ENCODE results near the gene CNTNAP2. TPM values are rescaled to one million over a fixed set of nuclear protein-coding genes. Genes with fewer than 3 reads are reported as not detected.

The CNTNAP2 gene
- total and polyA plus RNA-seq, 8 donors: 0.94 to 42.5 (median 38.6) TPM

GRCh38 chr7:148276314-148277041 is 2159.9 kb downstream of the CNTNAP2 start:
- intact Hi-C loops (cut with DNase I): no loop called here
- Histone ChIP-seq H3K4me3 (no peak overlapping the region), H3K27me3 (peaks cover 0 to 5% of the 10 kb centered on the region in 2 donors), H3K4me1 (no peaks in the 10 kb centered on the region), H3K36me3 (no peaks in the 10 kb centered on the region), H3K9me3 (no peaks in the 10 kb centered on the region), H3K27ac (no peak overlapping the region)
- DNase-seq (no peak), ATAC-seq (no peak)
- no peak for TF ChIP-seq CTCF (IDR thresholded peaks at IDR 0.05)

DNA sequence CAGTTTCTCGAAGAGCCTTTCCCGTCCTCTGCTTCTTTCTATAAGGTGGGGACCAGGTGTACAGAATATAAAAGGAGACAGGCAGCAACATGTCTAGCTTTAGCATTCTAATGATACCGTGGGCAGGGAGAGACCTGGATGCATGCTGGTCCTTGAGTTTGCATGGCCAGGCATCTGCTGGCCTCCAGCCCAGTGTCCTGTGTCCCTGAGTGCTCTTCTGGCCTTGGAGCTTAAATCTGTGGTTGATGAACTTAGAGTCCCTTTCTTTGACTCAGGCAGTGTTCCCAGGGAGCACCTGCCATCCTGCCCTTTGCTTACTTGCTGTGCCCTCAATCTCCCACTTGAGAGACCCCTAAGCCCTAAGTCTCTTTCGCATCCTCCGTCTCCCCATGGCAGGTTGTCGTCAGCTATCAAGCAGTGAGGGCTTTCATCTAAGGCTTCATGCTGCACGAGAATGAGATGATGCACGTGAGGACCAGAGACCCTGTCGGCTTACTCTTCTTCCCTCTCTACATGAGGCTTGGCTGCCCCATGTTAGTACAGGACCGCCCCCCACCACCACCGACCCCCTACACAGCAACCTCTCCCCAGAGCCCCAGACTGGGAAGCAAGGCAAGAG is 2160.6 kb downstream of the CNTNAP2 start:
- TF ChIP-seq CTCF (IDR thresholded peaks at IDR 0.05): no peak
- no peak for DNase-seq
- intact Hi-C loops (cut with DNase I): no loop called here

DNA sequence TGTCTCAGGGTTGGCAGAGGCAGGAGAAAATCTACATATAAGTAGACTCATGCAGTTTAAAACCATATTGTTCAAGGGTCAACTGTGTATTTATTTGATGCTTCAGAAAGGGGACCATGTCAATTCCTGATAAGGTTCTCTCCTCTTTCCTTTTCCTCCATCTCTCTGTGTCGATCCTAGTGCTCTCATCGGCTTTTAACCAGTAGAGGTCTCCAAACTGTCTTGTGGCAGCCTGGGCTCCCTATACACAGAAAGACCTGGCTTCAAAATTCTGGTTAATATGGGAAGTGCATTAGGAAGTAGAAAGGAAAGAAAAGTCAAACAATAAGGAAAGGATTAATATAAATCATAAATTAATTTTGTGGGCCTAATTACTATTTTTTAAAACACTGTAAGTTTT is 2169.5 kb downstream of the CNTNAP2 start:
- no peak overlapping the region for H3K27ac ChIP-seq
- no peak overlapping the region for H3K4me3 ChIP-seq
- no peaks in the 10 kb centered on the region for H3K4me1 ChIP-seq
- DNase-seq (no peak), ATAC-seq (peak; percentile 33)
- no peaks in the 10 kb centered on the region for H3K9me3 ChIP-seq
- H3K27me3 ChIP-seq: no peaks in the 10 kb centered on the region
- no peaks in the 10 kb centered on the region for H3K36me3 ChIP-seq
- TF ChIP-seq CTCF (IDR thresholded peaks at IDR 0.05): no peak
- intact Hi-C loops (cut with DNase I): no loop called here

More for the DNA sequence above, 2160.6 kb downstream of the CNTNAP2 start:
- Histone ChIP-seq H3K4me3 (no peak overlapping the region), H3K36me3 (no peaks in the 10 kb centered on the region), H3K4me1 (no peaks in the 10 kb centered on the region), H3K27me3 (peaks cover 0 to 5% of the 10 kb centered on the region in 2 donors), H3K9me3 (no peaks in the 10 kb centered on the region), H3K27ac (no peak overlapping the region)
- ATAC-seq: no peak

DNA sequence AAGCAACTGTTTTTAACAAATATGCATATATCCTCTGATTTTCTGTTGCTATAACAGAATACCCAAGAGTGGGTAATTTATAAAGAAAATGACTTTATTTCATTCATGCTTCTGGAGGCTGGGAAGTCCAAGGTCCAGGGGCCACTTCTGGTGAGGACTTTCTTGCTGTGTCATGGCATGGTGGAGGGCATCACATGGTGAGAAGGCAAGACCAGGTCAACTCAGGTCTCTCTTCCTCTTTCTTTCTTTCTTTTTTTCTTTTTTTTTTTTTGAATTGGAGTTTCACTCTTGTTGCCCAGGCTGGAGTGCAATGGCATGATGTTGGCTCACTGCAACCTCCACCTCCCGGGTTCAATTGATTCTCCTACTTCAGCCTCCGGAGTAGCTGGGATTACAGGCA is 2170.9 kb downstream of the CNTNAP2 start:
- Histone ChIP-seq H3K36me3 (no peaks in the 10 kb centered on the region), H3K27ac (no peak overlapping the region), H3K27me3 (no peaks in the 10 kb centered on the region), H3K4me1 (no peaks in the 10 kb centered on the region), H3K9me3 (no peaks in the 10 kb centered on the region), H3K4me3 (no peak overlapping the region)
- TF ChIP-seq CTCF (IDR thresholded peaks at IDR 0.05): no peak
- DNase-seq (no peak), ATAC-seq (no peak)
- intact Hi-C loops (cut with DNase I): no loop called here

DNA sequence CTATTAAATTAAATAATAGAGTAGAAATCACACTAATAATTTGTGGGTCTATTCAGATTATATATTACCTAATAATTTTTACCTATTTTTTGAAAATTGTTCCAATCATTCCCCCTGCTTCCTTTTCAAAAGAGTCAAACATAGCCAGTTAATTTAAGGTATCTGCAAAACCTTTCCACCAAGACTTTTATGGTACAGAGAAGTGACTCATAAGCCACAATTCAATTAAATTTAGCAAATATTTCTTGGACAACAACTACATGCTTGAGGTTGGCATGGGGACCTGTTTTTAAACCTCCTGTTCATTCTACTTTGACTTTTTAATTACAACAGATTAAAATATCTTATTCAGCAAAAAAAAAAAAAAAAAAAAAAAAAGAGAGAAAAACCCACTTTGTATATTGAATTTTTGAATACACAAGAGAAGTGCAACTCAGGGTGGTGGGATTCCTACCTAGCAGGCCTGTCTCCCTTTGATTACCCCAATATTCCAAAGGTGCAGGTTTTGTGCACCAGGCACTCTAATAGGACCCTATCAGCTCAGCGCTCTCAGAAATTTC is 2172.1 kb downstream of the CNTNAP2 start:
- Histone ChIP-seq H3K4me3 (no peak overlapping the region), H3K27me3 (no peaks in the 10 kb centered on the region), H3K9me3 (no peaks in the 10 kb centered on the region), H3K27ac (no peak overlapping the region), H3K36me3 (no peaks in the 10 kb centered on the region), H3K4me1 (no peaks in the 10 kb centered on the region)
- ATAC-seq (no peak), DNase-seq (no peak)
- intact Hi-C loops (cut with DNase I): no loop called here
- no peak for TF ChIP-seq CTCF (IDR thresholded peaks at IDR 0.05)

Data from left lung (tissue), 10 donors.